ENCODE results near the gene RBM43. TPM values are rescaled to one million over a fixed set of nuclear protein-coding genes. Genes with fewer than 3 reads are reported as not detected.

The RBM43 gene
- total RNA-seq, 1 donor from 2014 or later: 5.1 TPM

- no peak for DNase-seq (ENCODE audit: extremely low spot score, unreplicated experiment)
- TF ChIP-seq CTCF (conservative IDR thresholded peaks at IDR 0.05): no peak
- Mint-ChIP-seq H3K4me3 (no peak overlapping the region), H3K9me3 (no peaks in the 10 kb centered on the region), H3K27ac (no peak overlapping the region), H3K27me3 (no peaks in the 10 kb centered on the region), H3K36me3 (no peaks in the 10 kb centered on the region), H3K4me1 (ENCODE audit: unreplicated experiment) (no peaks in the 10 kb centered on the region)
Observed at GRCh38 chr2:151217343-151217742, 44.3 kb downstream of the RBM43 start.

GRCh38 chr2:151207100-151207499 lies 54.6 kb downstream of the RBM43 start:
- H3K27me3 Mint-ChIP-seq: no peaks in the 10 kb centered on the region
- TF ChIP-seq CTCF (conservative IDR thresholded peaks at IDR 0.05): no peak
- H3K9me3 Mint-ChIP-seq: no peaks in the 10 kb centered on the region
- H3K36me3 Mint-ChIP-seq: no peaks in the 10 kb centered on the region
- no peak for DNase-seq (ENCODE audit: extremely low spot score, unreplicated experiment)
- H3K27ac Mint-ChIP-seq: no peak overlapping the region
- H3K4me1 Mint-ChIP-seq (ENCODE audit: unreplicated experiment): peaks cover 14% of the 10 kb centered on the region
- no peak overlapping the region for H3K4me3 Mint-ChIP-seq

- no peak for TF ChIP-seq CTCF (conservative IDR thresholded peaks at IDR 0.05)
- H3K4me1 Mint-ChIP-seq (ENCODE audit: unreplicated experiment): peaks cover 14% of the 10 kb centered on the region
- H3K9me3 Mint-ChIP-seq: no peaks in the 10 kb centered on the region
- no peak overlapping the region for H3K4me3 Mint-ChIP-seq
- no peak overlapping the region for H3K27ac Mint-ChIP-seq
- no peaks in the 10 kb centered on the region for H3K36me3 Mint-ChIP-seq
- H3K27me3 Mint-ChIP-seq: no peaks in the 10 kb centered on the region
- no peak for DNase-seq (ENCODE audit: extremely low spot score, unreplicated experiment)
Observed at GRCh38 chr2:151206446-151206968, 55.2 kb downstream of the RBM43 start.

- peaks cover 16% of the 10 kb centered on the region for H3K4me1 Mint-ChIP-seq (ENCODE audit: unreplicated experiment)
Observed at GRCh38 chr2:151205571-151205970, 56.1 kb downstream of the RBM43 start.

GRCh38 chr2:151204756-151205155 lies 56.9 kb downstream of the RBM43 start:
- no peaks in the 10 kb centered on the region for H3K27me3 Mint-ChIP-seq
- H3K27ac Mint-ChIP-seq: no peak overlapping the region
- no peaks in the 10 kb centered on the region for H3K36me3 Mint-ChIP-seq
- H3K4me3 Mint-ChIP-seq: no peak overlapping the region
- no peaks in the 10 kb centered on the region for H3K9me3 Mint-ChIP-seq
- no peak for DNase-seq (ENCODE audit: extremely low spot score, unreplicated experiment)
- no peak for TF ChIP-seq CTCF (conservative IDR thresholded peaks at IDR 0.05)
- H3K4me1 Mint-ChIP-seq (ENCODE audit: unreplicated experiment): peaks cover 19% of the 10 kb centered on the region

More at GRCh38 chr2:151205571-151205970, 56.1 kb downstream of the RBM43 start:
- no peak for TF ChIP-seq CTCF (conservative IDR thresholded peaks at IDR 0.05)
- no peak for DNase-seq (ENCODE audit: extremely low spot score, unreplicated experiment)
- Mint-ChIP-seq H3K9me3 (no peaks in the 10 kb centered on the region), H3K27me3 (no peaks in the 10 kb centered on the region), H3K4me3 (no peak overlapping the region), H3K36me3 (no peaks in the 10 kb centered on the region), H3K27ac (no peak overlapping the region)

- Mint-ChIP-seq H3K9me3 (peaks cover 10% of the 10 kb centered on the region), H3K4me3 (no peak overlapping the region), H3K36me3 (no peaks in the 10 kb centered on the region), H3K27ac (no peak overlapping the region), H3K4me1 (ENCODE audit: unreplicated experiment) (peaks cover 13% of the 10 kb centered on the region), H3K27me3 (no peaks in the 10 kb centered on the region)
- DNase-seq (ENCODE audit: extremely low spot score, unreplicated experiment): no peak
- TF ChIP-seq CTCF (conservative IDR thresholded peaks at IDR 0.05): no peak
Observed at GRCh38 chr2:151200844-151201243, 60.8 kb downstream of the RBM43 start.
